NCI-H146 treated with DMSO at 0.1 percent for 48 hours (cell line): Measurements from ENCODE around the gene C1orf53.
"Not testable (repeated sequence)": the region's sequence is repeated elsewhere in the genome, so short reads cannot be mapped to it uniquely, and the experiment has no call there.

Experiments
- DNase-seq: peaks from one replicate; lab custom pipeline; 2025; ENCODE audit not compliant: unreplicated experiment; lab: John Stamatoyannopoulos, UW

The C1orf53 gene

DNA sequence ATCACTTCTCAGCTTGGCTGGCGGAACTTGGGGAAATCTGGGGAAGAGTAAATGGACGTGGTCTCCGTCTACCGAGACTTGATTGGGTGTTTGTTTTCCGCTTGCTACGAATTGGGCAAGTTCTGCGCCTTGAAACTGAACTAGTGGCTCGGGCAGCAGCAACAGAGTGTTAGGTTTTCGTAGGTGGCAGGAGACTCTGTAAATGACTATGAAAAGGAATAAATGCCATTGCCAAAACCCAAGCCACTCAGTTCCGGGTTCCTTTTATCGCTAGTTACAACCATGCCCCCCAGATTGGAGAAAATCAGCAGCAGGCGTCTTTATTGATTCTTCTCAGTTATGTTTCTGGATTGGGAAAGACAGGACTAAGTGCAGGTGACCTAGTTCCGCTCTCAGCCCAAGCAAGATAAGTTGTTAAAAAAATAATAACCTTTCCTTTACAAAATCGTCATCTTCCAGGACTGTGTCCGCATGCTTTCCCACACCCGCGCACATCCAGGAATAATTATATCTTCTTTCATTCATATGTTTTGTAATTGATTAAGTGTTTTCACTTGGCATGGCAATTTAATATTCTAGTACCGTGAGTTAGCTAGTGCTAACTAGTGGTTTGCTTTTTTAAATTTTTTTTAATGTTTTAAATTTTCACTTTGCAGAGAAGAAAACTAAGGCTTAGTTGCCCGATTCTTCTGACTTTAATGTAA, 18.1 kb downstream of the C1orf53 start:
- DNase-seq: no peak

DNA sequence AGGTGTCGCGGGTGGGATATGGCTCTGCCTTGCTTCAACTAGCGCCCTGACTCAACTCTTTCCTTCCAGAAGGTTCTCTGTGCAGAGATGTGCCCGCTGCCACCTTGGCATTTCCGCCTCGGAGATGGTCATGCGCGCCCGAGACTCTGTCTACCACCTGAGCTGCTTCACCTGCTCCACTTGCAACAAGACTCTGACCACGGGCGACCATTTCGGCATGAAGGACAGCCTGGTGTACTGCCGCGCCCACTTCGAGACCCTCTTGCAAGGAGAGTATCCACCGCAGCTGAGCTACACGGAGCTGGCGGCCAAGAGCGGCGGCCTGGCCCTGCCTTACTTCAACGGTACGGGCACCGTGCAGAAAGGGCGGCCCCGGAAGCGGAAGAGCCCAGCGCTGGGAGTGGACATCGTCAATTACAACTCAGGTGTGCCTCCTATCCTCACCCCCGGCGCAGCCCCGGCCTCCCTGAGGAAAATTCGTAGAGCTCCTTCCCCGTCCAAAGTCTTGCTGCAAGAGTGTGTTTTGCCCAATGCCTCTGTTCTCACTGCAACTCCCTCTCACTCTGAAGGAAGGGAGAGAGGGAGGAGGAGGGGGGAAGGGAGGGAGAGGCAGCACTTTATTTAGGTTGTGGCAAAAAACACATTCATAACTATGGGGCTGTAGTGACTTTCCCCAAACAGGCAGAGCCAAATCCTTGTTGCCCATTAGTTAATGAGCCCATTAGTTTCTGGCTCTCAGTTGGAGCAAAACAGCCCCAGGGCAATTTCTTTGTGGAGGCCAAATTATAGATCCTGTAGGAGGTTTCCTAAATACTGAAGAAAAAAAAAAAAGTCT, 19.0 kb downstream of the C1orf53 start:
- DNase-seq: no peak

DNA sequence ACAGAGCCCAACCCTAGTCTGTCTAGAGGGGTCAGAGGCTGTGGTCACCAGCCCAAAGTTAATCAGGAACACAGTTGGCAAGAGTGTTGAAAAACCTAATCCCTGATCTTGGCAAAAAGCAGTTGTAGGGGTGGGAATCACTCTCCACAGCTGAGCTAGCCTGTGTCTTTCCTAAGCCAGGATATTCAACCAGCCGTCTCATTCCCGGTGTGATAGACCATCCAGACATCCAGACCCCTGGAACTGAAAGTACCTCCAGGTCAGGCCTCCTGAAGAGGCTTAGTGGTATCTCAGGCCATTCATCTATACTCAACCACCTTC, 19.6 kb downstream of the C1orf53 start:
- DNase-seq: no peak

DNA sequence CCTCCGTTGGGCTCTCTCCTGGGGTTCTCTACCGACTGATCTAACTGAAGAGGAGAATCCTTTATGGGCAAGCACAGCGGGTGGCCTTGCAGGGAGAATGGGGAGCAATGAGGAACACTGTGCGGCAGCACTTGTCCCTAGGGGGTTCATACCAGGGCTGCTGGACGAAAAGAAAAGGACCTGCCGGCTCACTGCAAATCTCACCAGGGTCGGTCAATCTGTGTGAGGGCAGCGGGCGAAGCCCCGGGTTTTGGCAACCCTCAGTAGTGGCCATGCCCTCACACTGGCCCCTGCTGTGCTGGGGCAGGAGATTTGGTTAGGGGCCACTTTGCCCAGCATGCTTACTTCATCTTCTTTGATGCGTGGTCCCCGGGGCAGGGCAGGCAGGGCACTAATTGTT, 20.6 kb downstream of the C1orf53 start:
- DNase-seq: no peak

DNA sequence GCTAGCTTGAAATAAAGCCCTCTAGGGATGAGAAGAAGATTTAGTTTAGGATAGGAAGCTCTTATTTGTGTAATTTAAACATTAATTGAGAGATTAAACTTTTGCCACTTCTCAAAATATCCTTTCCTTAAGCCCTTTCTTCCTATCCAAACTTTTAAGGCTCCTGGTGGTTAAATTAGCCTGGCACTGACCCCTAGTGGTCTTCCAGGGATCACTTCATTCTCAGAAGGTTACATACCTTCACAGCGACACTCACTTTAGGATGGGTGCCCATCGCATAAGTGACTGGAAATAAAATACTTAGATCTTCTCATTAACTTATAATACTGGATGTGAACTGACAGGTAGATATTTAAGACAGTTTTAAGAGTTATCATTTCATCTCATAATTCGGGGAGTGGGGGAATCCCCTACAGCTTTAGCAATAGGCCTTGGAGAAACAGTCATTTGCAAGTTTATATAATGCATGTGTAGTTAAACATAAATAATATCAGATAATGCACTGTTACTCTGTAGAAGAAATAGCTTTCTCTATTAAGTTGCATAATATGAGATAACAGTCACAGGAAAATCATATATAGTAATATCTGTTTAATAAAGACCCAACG, 22.2 kb downstream of the C1orf53 start:
- DNase-seq: peak; percentile 7

DNA sequence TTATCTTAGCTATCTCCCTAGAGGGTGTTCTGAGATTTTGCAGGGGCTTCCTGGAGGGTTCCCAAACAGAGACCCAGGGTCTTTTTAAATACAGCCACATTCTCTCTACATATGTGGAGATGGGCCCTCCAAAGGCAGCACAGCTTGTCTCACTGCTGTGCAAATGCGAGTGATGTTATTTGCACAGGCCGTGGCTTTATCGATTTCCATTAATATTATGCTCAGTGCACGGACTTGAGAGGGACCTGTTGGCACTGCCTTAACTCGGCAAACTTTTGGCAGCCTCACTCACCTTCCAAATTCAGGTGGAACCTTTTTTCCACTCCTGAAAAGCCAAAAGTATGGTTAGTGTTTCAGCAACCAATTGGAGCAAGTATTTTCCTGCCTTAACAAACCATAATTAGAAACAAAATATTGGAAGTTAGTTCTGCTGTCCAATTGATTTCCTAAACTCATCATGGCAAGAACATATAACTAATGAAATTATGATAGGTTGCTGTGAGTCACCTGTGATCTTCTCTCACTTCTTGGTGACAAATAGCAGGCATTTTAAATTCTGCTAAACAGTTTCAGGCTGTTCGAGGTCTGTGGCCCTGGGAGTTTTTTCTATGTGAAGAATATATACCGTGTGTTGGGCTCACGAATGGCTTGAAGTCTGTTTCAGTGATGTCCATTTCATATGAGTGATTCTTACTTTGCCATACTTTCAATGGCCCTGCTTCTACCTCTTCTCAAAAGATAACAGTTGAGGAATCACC, 25.7 kb downstream of the C1orf53 start:
- DNase-seq: no peak

DNA sequence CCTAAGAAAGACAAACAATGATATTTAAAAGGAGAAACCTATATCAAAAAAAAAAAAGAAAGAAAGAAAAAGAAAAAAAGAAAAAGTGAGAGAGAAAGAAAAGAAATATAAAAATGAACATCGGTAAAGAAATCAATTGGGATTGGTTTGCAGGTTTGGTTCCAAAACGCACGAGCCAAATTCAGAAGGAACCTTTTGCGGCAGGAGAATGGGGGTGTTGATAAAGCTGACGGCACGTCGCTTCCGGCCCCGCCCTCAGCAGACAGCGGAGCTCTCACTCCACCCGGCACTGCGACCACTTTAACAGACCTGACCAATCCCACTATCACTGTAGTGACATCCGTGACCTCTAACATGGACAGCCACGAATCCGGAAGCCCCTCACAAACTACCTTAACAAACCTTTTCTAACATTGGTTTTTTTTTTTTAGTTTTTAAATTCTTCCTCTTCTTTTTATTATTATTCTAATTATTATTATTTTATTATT, 26.5 kb downstream of the C1orf53 start:
- DNase-seq: no peak

DNA sequence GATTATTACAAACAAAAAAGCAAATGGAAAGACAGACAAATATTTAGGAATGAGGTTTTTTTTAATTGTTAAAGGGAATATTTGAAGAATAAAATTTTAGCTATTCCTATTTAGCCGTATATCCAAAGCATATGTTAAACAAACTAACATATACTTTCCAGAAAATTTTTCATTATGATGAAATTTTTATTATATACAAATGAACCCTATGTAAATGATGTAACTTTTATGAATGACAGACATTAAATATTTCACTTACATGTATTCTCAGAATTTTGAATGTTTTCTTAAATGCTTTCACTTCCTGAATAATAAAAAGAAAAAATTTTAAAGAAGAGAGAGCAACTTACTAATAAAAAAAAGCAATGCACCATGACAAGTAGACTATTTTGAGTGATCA, 30.6 kb downstream of the C1orf53 start:
- DNase-seq: no peak

DNA sequence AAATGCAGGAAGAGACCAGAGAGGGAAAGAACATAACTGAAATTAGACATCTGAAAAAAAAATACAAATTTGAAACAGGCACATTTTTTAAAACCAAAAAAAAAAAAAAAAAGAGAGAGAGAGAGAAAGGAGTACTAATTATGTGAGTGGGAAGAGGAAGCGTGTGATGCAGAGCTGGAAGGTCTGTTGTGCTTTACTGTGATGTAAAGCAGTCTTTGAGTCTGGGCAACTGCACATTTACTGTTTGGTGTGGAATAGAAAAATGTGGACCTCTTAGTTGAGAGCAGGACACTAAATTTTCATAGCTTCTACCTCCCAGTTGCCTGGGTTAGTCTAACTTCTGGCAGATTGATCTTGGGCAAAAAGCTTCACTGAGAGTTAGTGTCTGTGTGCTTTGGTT, 31.2 kb downstream of the C1orf53 start:
- DNase-seq: no peak

DNA sequence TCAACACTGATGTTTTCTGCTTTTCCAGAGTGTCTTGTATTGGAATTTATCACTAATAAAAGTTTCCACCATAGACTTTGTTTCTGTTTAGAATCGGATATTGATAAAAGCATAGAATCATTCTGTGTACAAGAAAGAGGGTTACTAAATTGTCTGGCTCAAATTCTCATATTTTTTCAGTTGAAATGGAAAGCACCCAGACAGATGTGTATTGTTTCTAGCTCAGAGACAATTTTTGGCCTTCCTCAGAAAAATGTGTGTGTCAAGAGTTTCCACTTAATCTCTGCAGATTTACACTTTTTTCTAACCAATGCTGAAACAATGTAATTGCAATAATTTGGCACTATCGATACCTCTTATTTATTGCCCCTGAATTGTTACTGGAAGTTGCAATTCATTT, 35.0 kb downstream of the C1orf53 start:
- no peak for DNase-seq

DNA sequence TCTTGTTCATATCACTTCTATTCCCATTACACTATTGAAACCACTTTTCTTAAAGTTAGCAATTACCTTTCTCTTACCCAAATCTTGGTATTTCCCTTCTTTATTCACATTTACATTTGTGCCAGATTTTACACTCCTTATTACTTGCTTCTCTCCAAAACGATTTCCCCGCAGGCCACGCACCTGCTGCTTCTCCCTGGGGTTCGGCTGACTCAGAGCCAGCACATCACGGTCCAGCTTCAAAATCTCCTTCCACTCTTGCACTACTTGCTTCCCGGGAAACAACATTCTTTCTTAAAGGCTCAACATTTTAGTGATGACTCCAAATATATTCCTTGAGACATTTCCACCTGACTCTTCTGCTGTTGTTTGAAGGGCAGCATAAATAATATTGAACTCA, 35.5 kb downstream of the C1orf53 start:
- DNase-seq: no peak

DNA sequence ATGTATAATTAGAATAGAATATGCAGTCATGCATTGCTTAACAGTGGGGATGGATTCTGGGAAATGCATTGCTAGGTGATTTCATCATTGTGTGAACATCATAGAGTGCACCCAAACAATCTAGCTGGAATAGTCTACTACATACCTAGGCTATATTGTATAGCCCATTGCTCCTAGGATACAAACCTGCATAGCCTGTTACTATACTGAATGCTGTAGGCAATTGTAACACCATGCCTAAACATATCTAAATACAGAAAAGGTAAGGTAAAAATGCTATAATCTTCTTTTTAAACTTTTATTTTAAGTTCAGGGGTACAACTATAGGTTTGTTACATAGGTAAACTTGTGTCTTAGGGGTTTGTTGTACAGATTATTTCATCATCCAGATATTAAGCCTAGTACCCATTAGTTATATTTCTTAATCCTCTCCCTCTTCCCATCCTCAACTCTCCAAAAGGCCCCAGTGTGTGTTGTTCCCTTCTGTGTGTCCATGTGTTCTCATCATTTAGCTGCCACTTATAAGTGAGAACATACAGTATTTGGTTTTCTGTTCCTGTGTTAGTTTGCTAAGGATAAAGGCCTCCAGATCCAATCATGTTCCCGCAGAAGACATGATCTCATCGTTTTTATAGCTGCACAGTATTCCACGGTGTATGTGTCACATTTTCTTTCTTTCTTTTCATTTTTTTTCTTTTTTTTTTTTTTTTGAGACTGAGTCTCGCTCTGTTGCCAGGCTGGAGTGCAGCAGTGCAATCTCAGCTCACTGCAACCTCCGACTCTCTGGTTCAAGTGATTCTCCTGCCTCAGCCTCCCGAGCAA, 36.9 kb downstream of the C1orf53 start:
- DNase-seq: not testable (repeated sequence)

DNA sequence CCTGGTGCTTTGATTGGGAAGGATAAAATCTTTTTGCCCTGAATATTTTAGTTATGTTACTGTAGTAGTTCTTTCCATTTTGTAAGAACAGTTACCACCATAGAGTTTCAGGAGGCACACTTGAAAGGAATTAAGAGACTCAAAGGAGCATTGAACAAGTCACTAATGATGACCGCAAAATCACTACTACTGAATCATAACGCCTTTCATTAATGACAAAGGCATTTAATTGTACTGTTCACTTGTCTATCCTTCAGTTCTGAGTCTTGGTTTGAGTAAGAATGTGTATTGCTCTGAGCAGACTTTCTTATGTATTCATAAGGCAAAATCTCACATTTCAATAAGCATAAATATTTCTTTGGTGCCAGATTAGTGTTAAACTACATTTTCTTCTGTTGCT, 39.6 kb downstream of the C1orf53 start:
- no peak for DNase-seq

DNA sequence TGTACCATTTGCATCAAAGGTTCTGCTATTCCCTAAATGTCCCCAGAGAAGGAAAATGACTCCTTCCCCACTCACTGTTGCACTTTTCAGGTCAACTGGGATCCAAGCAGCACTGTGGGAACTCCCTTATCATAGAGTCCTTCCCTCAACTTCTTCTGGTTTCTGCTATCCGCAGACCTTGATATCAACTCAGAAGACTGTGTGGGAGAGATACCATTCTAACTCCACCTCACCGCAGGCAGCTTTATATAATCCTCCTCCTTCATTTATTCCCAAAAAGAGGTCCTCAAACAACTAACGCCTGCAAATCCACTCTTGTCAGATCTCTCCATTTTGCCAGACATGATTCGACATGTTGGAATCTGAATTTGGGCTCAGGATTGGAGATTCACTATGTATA, 42.1 kb downstream of the C1orf53 start:
- DNase-seq: no peak

DNA sequence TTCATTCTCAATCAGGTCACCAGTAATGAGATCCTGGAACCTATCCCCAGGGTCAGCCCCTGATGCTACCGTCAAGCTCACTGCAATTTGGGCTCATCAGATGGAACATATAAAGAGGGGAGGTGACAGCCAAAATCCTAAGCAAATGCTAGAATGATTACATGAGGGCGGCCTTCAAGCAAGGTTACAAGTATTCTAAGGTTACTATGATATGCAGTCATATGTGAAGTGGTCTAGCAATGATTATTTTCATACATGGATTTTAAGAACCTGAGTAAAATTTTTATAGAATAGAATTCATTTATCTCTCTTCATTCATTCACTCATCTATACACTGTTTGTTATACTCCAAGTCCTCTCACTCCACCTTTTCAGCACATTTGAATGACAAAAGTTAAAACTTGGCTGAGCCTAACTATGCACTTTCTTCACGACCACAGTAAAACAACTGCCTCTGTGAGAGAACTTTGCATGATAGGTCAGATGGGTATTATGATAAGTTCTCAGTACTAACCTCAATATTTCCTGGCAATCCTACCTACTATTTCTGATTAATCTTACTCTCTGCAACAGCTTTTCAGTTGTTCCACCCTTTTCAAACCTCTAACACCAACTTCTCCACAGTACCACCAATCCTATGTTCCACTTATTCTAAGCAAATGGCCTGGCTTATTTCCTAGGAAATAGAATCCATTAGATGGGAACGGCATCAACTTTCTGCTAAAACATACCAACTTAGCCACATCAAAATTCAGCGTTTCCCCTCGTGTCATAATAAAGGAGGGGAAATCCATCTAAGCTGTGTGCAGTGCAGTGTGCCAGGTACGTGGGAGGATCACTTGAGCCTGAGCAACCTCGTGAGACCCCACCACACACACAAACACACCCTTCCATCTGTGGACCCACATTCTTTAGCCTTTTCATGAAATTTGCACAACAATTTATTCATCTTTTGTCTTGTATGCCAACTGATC, 46.8 kb downstream of the C1orf53 start:
- no peak for DNase-seq

DNA sequence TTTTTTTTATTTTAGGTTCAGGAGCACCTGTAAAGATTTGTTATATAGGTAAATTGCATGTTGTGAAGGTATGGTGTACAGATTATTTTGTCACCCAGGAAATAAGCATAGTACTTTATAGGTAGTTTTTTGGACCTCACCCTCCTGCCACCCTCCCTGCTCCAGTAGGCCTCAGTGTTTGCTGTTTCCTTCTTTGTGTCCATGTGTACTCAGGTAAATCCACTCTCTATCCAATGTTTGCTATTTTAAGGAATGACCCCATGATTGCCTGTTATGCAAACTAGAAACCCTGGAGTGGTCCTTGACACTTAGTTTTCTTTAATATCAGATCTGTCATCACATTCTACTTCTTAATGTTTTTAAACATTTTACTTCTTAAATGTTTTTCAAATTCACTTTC, 48.7 kb downstream of the C1orf53 start:
- no peak for DNase-seq

DNA sequence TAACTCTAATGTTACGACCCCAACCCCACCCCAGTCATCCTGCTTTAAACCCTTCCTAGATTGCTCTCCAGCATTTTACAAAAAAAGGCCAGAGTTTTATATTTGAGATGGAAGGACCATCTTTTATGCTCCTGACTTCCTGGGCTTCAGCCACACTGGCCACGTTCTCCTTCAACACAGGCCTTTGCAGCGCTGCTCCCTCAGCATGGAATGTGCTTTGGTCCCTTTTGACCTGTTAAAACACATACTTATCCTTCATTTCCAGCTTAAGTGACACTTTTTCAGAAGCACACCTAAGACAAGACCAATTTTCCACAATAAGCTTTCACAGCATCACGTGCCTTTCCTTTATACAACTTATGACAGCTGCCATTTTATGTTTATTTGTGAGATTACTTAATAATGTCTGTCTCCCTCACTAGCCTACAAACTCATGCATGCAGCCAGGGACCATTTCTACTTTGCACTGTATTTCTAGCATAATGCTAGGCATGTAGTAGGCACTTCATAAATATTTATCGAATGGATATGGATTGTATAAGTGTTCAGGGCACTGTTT, 49.3 kb downstream of the C1orf53 start:
- DNase-seq: no peak

DNA sequence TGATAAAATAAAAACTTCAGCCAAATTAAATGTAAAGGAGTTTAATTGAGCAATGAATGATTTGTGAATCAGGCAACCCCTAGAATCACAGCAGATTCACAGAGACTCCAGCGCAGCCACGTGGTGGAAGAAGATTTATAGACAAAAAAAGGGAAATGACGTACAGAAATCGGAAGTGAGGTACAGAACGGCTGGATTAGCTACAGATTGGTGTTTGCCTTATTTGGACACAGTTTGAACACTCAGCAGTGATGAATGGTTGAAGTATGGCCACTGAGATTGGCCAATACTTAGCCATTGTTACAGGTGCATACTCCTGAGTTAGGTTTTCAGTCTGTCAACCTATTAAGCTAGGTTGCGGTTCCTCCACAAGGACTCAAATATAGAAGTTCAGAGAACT, 51.0 kb downstream of the C1orf53 start:
- not testable (repeated sequence) for DNase-seq
